HCT116 (cell line): ENCODE results near the gene UBXN11.
"Not testable (repeated sequence)": the region's sequence is repeated elsewhere in the genome, so short reads cannot be mapped to it uniquely, and the experiment has no call there.

Source experiments
- CTCF ChIP-seq, 3 experiments: fragments of 200-600 bp in 1 of 3; sonication (generic) in 1 of 3; IDR thresholded peaks in 2 of 3; conservative IDR thresholded peaks in 1 of 3; 2 replicates each; pipeline ENCODE4 v1.5.1; 2012 to 2017; ENCODE audit warnings: low read depth in 2 of 3, low read length in 2 of 3, antibody characterized with exemption in 1 of 3, borderline replicate concordance in 1 of 3, control low read depth in 1 of 3, mild to moderate bottlenecking in 1 of 3, mixed read lengths in 1 of 3, mixed run types in 1 of 3, moderate library complexity in 1 of 3; ENCODE audit not compliant: insufficient read depth in 1 of 3
- ELF1 ChIP-seq: IDR thresholded peaks from 2 replicates; pipeline ENCODE4 v1.6.1; 2012; ENCODE audit warnings: low read depth, borderline replicate concordance
- EZH2 ChIP-seq: fragments of 200-600 bp; sonication (generic); IDR thresholded peaks from 2 replicates; pipeline ENCODE4 v1.6.1; 2017; ENCODE audit warnings: antibody characterized with exemption, mixed run types
- FOSL1 ChIP-seq: IDR thresholded peaks from 2 replicates; pipeline ENCODE4 v1.6.1; 2012; ENCODE audit warnings: low read depth
- JUND ChIP-seq: IDR thresholded peaks from 2 replicates; pipeline ENCODE4 v1.6.1; 2012
- MAX ChIP-seq: IDR thresholded peaks from 2 replicates; pipeline ENCODE4 v1.6.1; 2012
- POLR2A ChIP-seq: IDR thresholded peaks from 2 replicates; pipeline ENCODE4 v1.7.0; 2011; ENCODE audit warnings: borderline replicate concordance; ENCODE audit not compliant: insufficient read depth, insufficient read length; ENCODE audit errors: extremely low read depth
- RAD21 ChIP-seq: IDR thresholded peaks from 2 replicates; pipeline ENCODE4 v1.6.1; 2012; ENCODE audit warnings: low read depth, mild to moderate bottlenecking
- SP1 ChIP-seq: IDR thresholded peaks from 2 replicates; pipeline ENCODE4 v1.6.1; 2012; ENCODE audit warnings: low read depth
- YY1 ChIP-seq: IDR thresholded peaks from 2 replicates; pipeline ENCODE4 v1.6.1; 2011; ENCODE audit warnings: low read length, low read depth, moderate library complexity, mild to moderate bottlenecking; ENCODE audit not compliant: insufficient replicate concordance; ENCODE audit errors: extremely low read depth
- TF ChIP-seq, protein P1 (sequence below): IDR thresholded peaks from 2 replicates; pipeline ENCODE4 v1.6.1; 2012

GRCh38 chr1:26292735-26293134 is 13.7 kb downstream of the UBXN11 start:
- not testable (repeated sequence) for TF ChIP-seq ELF1; RAD21; POLR2A; CTCF (IDR thresholded peaks at IDR 0.05 in 2 of 3, conservative IDR thresholded peaks at IDR 0.05 in 1 of 3; ENCODE audit: borderline replicate concordance in 1 of 3, insufficient read depth in 1 of 3, low read depth in 2 of 3, low read length in 2 of 3); EZH2; MAX; SP1; FOSL1; JUND; YY1
- TF ChIP-seq, protein P1, sequence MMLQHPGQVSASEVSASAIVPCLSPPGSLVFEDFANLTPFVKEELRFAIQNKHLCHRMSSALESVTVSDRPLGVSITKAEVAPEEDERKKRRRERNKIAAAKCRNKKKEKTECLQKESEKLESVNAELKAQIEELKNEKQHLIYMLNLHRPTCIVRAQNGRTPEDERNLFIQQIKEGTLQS: not testable (repeated sequence)
